Eye (tissue), 1 donor: ENCODE measurements around the gene MANF.

Experiments
- DNase-seq: peaks from one replicate; pipeline ENCODE4 v3.0.0-alpha.2; 2015

MANF gene

GRCh38 chr3:51436998-51437639 lies 52.0 kb downstream of the MANF start:
- no peak for DNase-seq
